HFFc6 (cell line): ENCODE data around the gene SATB1. TPM values are rescaled to one million over a fixed set of nuclear protein-coding genes. Genes with fewer than 3 reads are reported as not detected.
A peak's percentile ranks its signal among the peaks of the same experiment; 100 is the strongest.
"Not testable (repeated sequence)": the region's sequence is repeated elsewhere in the genome, so short reads cannot be mapped to it uniquely, and the experiment has no call there.

Source experiments
- DNase-seq: peaks from one replicate; pipeline ENCODE4 v3.0.0-alpha.2; 2018
- H3K27ac Mint-ChIP-seq: 2 replicates; pipeline ENCODE4 v1.8.0; 2020; ENCODE audit warnings: mild to moderate bottlenecking, mixed read lengths
- H3K27me3 Mint-ChIP-seq: 2 replicates; pipeline ENCODE4 v1.8.0; 2021; ENCODE audit warnings: mild to moderate bottlenecking, moderate library complexity, mixed read lengths; ENCODE audit not compliant: insufficient read depth
- H3K36me3 Mint-ChIP-seq: 2 replicates; pipeline ENCODE4 v1.8.0; 2021; ENCODE audit warnings: low read depth, mixed read lengths
- H3K4me1 Mint-ChIP-seq: 2 replicates; pipeline ENCODE4 v1.8.0; 2020; ENCODE audit warnings: low read depth, mixed read lengths
- H3K4me3 Mint-ChIP-seq: 2 replicates; pipeline ENCODE4 v1.8.0; 2020; ENCODE audit warnings: mild to moderate bottlenecking, moderate library complexity, mixed read lengths
- H3K9me3 Mint-ChIP-seq: 2 replicates; pipeline ENCODE4 v1.8.0; 2020; ENCODE audit warnings: mild to moderate bottlenecking, mixed read lengths
- CTCF ChIP-seq: fragments of 200-600 bp; sonication (generic); IDR thresholded peaks from 2 replicates; pipeline ENCODE4 v1.5.0; 2021; ENCODE audit warnings: antibody characterized with exemption, mild to moderate bottlenecking
- long read RNA-seq: library from polyadenylated mRNA; unstranded; transcript quantifications from one replicate; pipeline ENCODE4 v2.0.0, GENCODE V29; 2019
- total RNA-seq, 6 experiments: library from RNA; stranded (reverse); fragmentation: NEBNext Ultra II Directional; extraction: Animal tissue kit (Norgen Biotek cat#: 25700); gene quantifications; 2 replicates in 1 of 6; 3 replicates in 5 of 6; pipeline ENCODE4 v1.2.3, GENCODE V29; 2021

SATB1 gene
- 1 to 10 TPM; 1.5 to 4.9 (median 2.3) TPM for total RNA-seq
- long read RNA-seq, partial matches to known transcripts, result 0 of 2 reads
- long read RNA-seq, other reads (novel, unspliced or antisense), result 2 of 2 reads

DNA sequence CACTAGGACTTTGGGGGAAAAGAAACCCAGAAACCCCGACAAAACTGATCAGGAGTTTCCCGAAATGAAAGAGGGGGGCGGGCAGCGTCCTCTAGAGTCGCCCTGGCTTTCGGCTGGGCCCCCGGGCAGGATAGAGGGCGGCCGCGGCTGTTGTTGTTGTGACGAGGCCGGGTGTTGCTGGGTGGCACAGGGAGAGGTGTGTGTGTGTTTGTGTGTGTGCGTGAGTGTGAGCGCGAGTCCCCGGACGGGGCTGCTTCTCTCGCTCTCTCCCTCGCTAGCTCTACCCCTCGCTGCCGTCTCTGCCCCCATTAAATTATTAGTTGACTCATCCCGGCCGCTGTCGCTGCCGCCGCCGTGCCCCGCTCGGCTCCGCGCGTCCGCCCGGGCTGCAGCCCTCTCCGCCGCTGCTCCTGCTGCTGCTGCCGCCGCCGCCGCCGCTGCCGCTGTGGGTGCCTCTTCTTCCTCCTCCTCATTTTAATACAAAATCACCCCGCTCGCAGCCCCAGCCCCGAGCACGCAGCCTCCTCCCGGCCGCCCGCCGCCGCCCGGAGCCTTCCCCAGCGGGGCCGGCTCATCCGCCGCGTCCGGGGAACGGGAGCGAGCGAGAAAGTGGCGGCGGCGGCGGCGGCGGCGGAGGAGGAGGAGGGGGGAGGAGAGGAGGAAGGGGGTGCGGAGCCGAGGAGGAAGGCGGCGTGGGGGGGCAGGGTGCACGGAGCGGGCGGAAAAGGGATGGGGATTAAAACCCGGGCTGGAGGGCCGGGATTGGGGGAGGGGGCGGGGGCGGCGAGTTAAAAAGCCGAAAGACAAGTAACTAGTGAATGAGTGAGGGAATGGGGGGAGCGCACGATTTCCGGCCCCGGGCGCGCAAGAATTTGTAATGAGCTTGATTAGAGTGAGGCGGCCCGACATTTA is at the start of gene SATB1:
SATB1 (minus strand) TSS at position 611 of the 912 bp plus-strand sequence. CDS start 4,372 bp downstream, outside the sequence.
- Mint-ChIP-seq H3K4me1 (peaks cover 12% of the 10 kb centered on the region), H3K4me3 (peak within 1 kb of the TSS; percentile 93), H3K27ac (peak within 1 kb of the TSS; percentile 73), H3K9me3 (no peaks in the 10 kb centered on the region), H3K27me3 (peaks cover 5% of the 10 kb centered on the region; the same call in 1 of the 2 replicates), H3K36me3 (no peaks in the 10 kb centered on the region)
- peak; percentile 50 for DNase-seq
- TF ChIP-seq CTCF, result no peak

GRCh38 chr3:18474202-18474601 is 49.1 kb upstream of the SATB1 start:
- TF ChIP-seq CTCF, result no peak
- no peaks in the 10 kb centered on the region for H3K4me1 Mint-ChIP-seq
- no peak for DNase-seq
- no peaks in the 10 kb centered on the region for H3K27me3 Mint-ChIP-seq
- no peak overlapping the region for H3K4me3 Mint-ChIP-seq
- H3K36me3 Mint-ChIP-seq, result no peaks in the 10 kb centered on the region
- H3K9me3 Mint-ChIP-seq, result peaks cover 17% of the 10 kb centered on the region
- no peak overlapping the region for H3K27ac Mint-ChIP-seq

DNA sequence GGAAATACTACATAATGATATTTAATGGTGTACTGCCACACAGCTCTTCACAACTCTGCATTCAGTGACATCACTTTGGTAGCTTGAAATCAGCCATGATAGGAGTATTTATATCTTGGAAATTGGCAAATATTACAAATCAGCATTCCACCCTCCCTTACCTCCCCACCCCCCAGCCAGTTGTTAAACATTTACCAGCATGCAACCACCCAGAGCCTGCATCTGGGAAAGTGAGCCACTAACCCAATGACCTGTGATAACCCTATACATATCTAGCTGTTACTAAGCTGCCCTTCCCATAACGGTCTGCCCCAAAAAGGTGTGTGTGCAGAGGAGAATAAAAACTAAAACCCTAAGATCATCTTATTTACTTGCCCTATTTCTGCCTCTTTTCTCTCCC is 44.6 kb upstream of the SATB1 start:
- peaks cover 5% of the 10 kb centered on the region for H3K9me3 Mint-ChIP-seq
- no peaks in the 10 kb centered on the region for H3K36me3 Mint-ChIP-seq
- TF ChIP-seq CTCF, result no peak
- no peaks in the 10 kb centered on the region for H3K4me1 Mint-ChIP-seq
- DNase-seq, result no peak
- no peak overlapping the region for H3K4me3 Mint-ChIP-seq
- H3K27me3 Mint-ChIP-seq, result peaks cover 1% of the 10 kb centered on the region; the same call in 1 of the 2 replicates
- no peak overlapping the region for H3K27ac Mint-ChIP-seq

DNA sequence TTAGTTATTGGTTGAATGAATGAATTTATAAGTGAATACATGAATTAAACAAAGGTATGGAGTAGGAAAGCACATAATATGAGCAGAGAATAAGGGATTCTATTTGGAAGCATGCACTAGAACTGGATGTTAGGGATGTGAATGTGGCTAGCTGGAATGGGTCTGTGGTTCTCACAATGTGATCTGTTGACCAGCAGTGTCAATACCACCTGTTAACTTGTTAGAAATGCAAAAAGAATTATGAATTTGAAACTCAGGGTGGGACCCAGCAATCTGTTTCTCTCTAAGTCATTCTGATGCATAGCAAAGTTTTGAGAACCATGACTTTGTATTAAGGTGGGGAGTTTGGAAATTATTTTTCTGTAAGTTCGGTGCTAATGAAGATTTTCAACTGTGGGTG is 41.0 kb upstream of the SATB1 start:
- Mint-ChIP-seq H3K4me1 (no peaks in the 10 kb centered on the region), H3K36me3 (no peaks in the 10 kb centered on the region)

GRCh38 chr3:18454766-18455165 is 29.6 kb upstream of the SATB1 start:
- H3K4me1 Mint-ChIP-seq, result no peaks in the 10 kb centered on the region
- peaks cover 8% of the 10 kb centered on the region; the same call in 1 of the 2 replicates for H3K27me3 Mint-ChIP-seq
- no peaks in the 10 kb centered on the region for H3K36me3 Mint-ChIP-seq
- H3K27ac Mint-ChIP-seq, result no peak overlapping the region
- TF ChIP-seq CTCF, result no peak
- no peaks in the 10 kb centered on the region; the same call in 1 of the 2 replicates for H3K9me3 Mint-ChIP-seq
- H3K4me3 Mint-ChIP-seq, result no peak overlapping the region
- no peak for DNase-seq

More for the DNA sequence above, 41.0 kb upstream of the SATB1 start:
- H3K27ac Mint-ChIP-seq, result no peak overlapping the region
- no peak for TF ChIP-seq CTCF
- no peak for DNase-seq
- no peak overlapping the region for H3K4me3 Mint-ChIP-seq
- peaks cover 1% of the 10 kb centered on the region; the same call in 1 of the 2 replicates for H3K27me3 Mint-ChIP-seq
- peaks cover 5% of the 10 kb centered on the region for H3K9me3 Mint-ChIP-seq

DNA sequence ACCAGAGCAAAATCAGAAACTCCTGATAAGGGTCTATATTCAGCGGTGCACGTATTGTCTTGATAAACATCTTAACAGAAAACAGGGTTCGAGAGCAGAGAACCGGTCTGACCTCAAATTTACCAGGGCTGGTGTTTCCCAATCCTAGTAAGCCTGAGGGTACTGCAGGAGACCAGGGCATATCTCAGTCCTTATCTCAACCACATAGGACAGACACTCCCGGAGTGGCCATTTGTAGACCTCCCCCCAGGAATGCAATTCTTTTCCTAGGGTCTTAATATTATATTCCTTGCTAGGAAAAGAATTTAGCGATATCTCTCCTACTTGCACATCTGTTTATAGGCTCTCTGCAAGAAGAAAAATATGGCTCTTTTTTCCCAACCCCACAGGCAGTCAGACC is 24.5 kb upstream of the SATB1 start:
- H3K27me3 Mint-ChIP-seq, H3K4me1 Mint-ChIP-seq, DNase-seq, H3K9me3 Mint-ChIP-seq, H3K27ac Mint-ChIP-seq, H3K36me3 Mint-ChIP-seq, H3K4me3 Mint-ChIP-seq: not testable (repeated sequence)
